Activated naive CD4-positive, alpha-beta T cell treated with anti-CD3 and anti-CD28 coated beads for 36 hours (primary cell): ENCODE measurements around the gene STC2. TPM values are rescaled to one million over a fixed set of nuclear protein-coding genes. Genes with fewer than 3 reads are reported as not detected.
"Not testable (repeated sequence)": the region's sequence is repeated elsewhere in the genome, so short reads cannot be mapped to it uniquely, and the experiment has no call there.

Experiments
- CTCF ChIA-PET: fragments of 350-600 bp; sonication (Branson Sonifier 250); formaldehyde crosslinking; loops from one replicate; lab custom pipeline; 2021; ENCODE audit warnings: antibody characterized with exemption; lab: Charles Lee
- DNase-seq: peaks from one replicate; pipeline ENCODE4 v3.0.0-alpha.2; 2020
- H3K27ac Mint-ChIP-seq: one replicate; pipeline ENCODE4 v1.8.0; 2021; ENCODE audit warnings: mild to moderate bottlenecking, mixed read lengths
- H3K27me3 Mint-ChIP-seq: one replicate; pipeline ENCODE4 v1.8.0; 2021; ENCODE audit warnings: low read depth, mixed read lengths
- H3K36me3 Mint-ChIP-seq: one replicate; pipeline ENCODE4 v1.8.0; 2021; ENCODE audit warnings: low read depth, mixed read lengths
- H3K4me1 Mint-ChIP-seq: one replicate; pipeline ENCODE4 v1.8.0; 2021; ENCODE audit warnings: low read depth, mixed read lengths
- H3K4me3 Mint-ChIP-seq: one replicate; pipeline ENCODE4 v1.8.0; 2021; ENCODE audit warnings: mild to moderate bottlenecking, moderate library complexity, mixed read lengths
- H3K9me3 Mint-ChIP-seq: one replicate; pipeline ENCODE4 v1.8.0; 2021; ENCODE audit warnings: mixed read lengths
- intact Hi-C: fragments of 100-400 bp; cut with micrococcal nuclease; formaldehyde crosslinking; loops from one replicate; pipeline ENCODE4 v1.15.1; 2023
- total RNA-seq, 2 experiments: library from RNA; stranded (reverse); gene quantifications; one replicate each; pipeline ENCODE4 v1.2.3, GENCODE V29; 2021

STC2 gene
- total RNA-seq, 2 experiments from 2014 or later, result 26.8 to 27.8 TPM

GRCh38 chr5:173296737-173297676 is 31.2 kb downstream of the STC2 start:
- Mint-ChIP-seq H3K9me3 (no peaks in the 10 kb centered on the region), H3K27ac (no peak overlapping the region), H3K36me3 (no peaks in the 10 kb centered on the region), H3K4me1 (peaks cover 11% of the 10 kb centered on the region), H3K4me3 (no peak overlapping the region), H3K27me3 (peaks cover 33% of the 10 kb centered on the region)
- DNase-seq, result no peak
- intact Hi-C loops, result no loop called here
- CTCF ChIA-PET, result interaction anchor here (0.5 to 6.1 kb wide), 4 partner anchors 15 to 276 kb away, joined by 3 to 144 read pairs (median 15); partner anchors contain the start of gene STC2

- no peak for DNase-seq
- H3K27me3 Mint-ChIP-seq, result peaks cover 38% of the 10 kb centered on the region
- CTCF ChIA-PET, result interaction anchor here (1.1 to 6.1 kb wide), 3 partner anchors 36 to 283 kb away, joined by 4 to 144 read pairs (median 26); partner anchors contain the start of gene STC2
- H3K36me3 Mint-ChIP-seq, result no peaks in the 10 kb centered on the region
- H3K4me3 Mint-ChIP-seq, result no peak overlapping the region
- no peak overlapping the region for H3K27ac Mint-ChIP-seq
- no peaks in the 10 kb centered on the region for H3K9me3 Mint-ChIP-seq
- peaks cover 11% of the 10 kb centered on the region for H3K4me1 Mint-ChIP-seq
- intact Hi-C loops, result loop anchor here (2.0 kb wide), 1 partner anchor 321 kb away; the partner anchor contains the start of gene BOD1
Observed at GRCh38 chr5:173295796-173296195, 32.4 kb downstream of the STC2 start.

GRCh38 chr5:173294673-173295320 is 33.4 kb downstream of the STC2 start:
- H3K27ac Mint-ChIP-seq, result no peak overlapping the region
- H3K9me3 Mint-ChIP-seq, result no peaks in the 10 kb centered on the region
- no peaks in the 10 kb centered on the region for H3K36me3 Mint-ChIP-seq
- peaks cover 11% of the 10 kb centered on the region for H3K4me1 Mint-ChIP-seq
- H3K4me3 Mint-ChIP-seq, result no peak overlapping the region
- DNase-seq, result no peak
- peaks cover 40% of the 10 kb centered on the region for H3K27me3 Mint-ChIP-seq
- intact Hi-C loops, result loop anchor here (1.0 to 2.0 kb wide), 4 partner anchors 38 to 679 kb away; partner anchors contain the start of gene BOD1
- CTCF ChIA-PET, result interaction anchor here (0.6 to 6.1 kb wide), 14 partner anchors 8 to 285 kb away, joined by 3 to 144 read pairs (median 4); partner anchors contain the start of gene STC2

- Mint-ChIP-seq H3K9me3 (no peaks in the 10 kb centered on the region), H3K4me1 (peaks cover 11% of the 10 kb centered on the region), H3K27ac (no peak overlapping the region), H3K4me3 (no peak overlapping the region), H3K36me3 (no peaks in the 10 kb centered on the region), H3K27me3 (peaks cover 40% of the 10 kb centered on the region)
- intact Hi-C loops, result loop anchor here (1.0 to 2.0 kb wide), 4 partner anchors 38 to 679 kb away; partner anchors contain the start of gene BOD1
- DNase-seq, result peak; percentile 84
- CTCF ChIA-PET, result interaction anchor here (0.6 to 6.1 kb wide), 17 partner anchors 9 to 285 kb away, joined by 3 to 144 read pairs (median 3); partner anchors contain the start of gene STC2
Observed at GRCh38 chr5:173293817-173294672, 34.2 kb downstream of the STC2 start.

- peaks cover 11% of the 10 kb centered on the region for H3K4me1 Mint-ChIP-seq
- CTCF ChIA-PET, result interaction anchor here (6.1 kb wide), 1 partner anchor 40 kb away, joined by 144 read pairs; the partner anchor contains the start of gene STC2
- intact Hi-C loops, result no loop called here
Observed at GRCh38 chr5:173291722-173292658, 36.2 kb downstream of the STC2 start.

GRCh38 chr5:173290477-173291131 is 37.6 kb downstream of the STC2 start:
- H3K4me3 Mint-ChIP-seq, result no peak overlapping the region
- no peaks in the 10 kb centered on the region for H3K36me3 Mint-ChIP-seq
- no peak for DNase-seq
- intact Hi-C loops, result no loop called here
- H3K9me3 Mint-ChIP-seq, result no peaks in the 10 kb centered on the region
- H3K4me1 Mint-ChIP-seq, result peaks cover 11% of the 10 kb centered on the region
- H3K27ac Mint-ChIP-seq, result no peak overlapping the region
- CTCF ChIA-PET, result no interaction called here
- peaks cover 53% of the 10 kb centered on the region for H3K27me3 Mint-ChIP-seq

More at GRCh38 chr5:173291722-173292658, 36.2 kb downstream of the STC2 start:
- Mint-ChIP-seq H3K4me3 (no peak overlapping the region), H3K27ac (no peak overlapping the region), H3K9me3 (no peaks in the 10 kb centered on the region), H3K36me3 (no peaks in the 10 kb centered on the region), H3K27me3 (peaks cover 49% of the 10 kb centered on the region)
- DNase-seq, result no peak

- H3K4me1 Mint-ChIP-seq, result peaks cover 5% of the 10 kb centered on the region
- peaks cover 56% of the 10 kb centered on the region for H3K27me3 Mint-ChIP-seq
- intact Hi-C loops, result loop anchor here (10.0 kb wide), 1 partner anchor 145 kb away; the partner anchor contains the start of gene BNIP1
- H3K36me3 Mint-ChIP-seq, result no peaks in the 10 kb centered on the region
- no peak for DNase-seq
- no peak overlapping the region for H3K4me3 Mint-ChIP-seq
- no peaks in the 10 kb centered on the region for H3K9me3 Mint-ChIP-seq
- CTCF ChIA-PET, result no interaction called here
- H3K27ac Mint-ChIP-seq, result no peak overlapping the region
Observed at GRCh38 chr5:173289372-173289771, 38.8 kb downstream of the STC2 start.

GRCh38 chr5:173288632-173289031 is 39.6 kb downstream of the STC2 start:
- intact Hi-C loops, result loop anchor here (10.0 kb wide), 1 partner anchor 144 kb away; the partner anchor contains the start of gene BNIP1
- CTCF ChIA-PET, result interaction anchor here (1.1 kb wide), 1 partner anchor 14 kb away, joined by 3 read pairs; no protein-coding TSS in a partner anchor
- Mint-ChIP-seq H3K9me3 (no peaks in the 10 kb centered on the region), H3K27ac (no peak overlapping the region), H3K4me3 (no peak overlapping the region), H3K4me1 (peaks cover 3% of the 10 kb centered on the region), H3K27me3 (peaks cover 57% of the 10 kb centered on the region), H3K36me3 (no peaks in the 10 kb centered on the region)
- no peak for DNase-seq

- H3K27ac Mint-ChIP-seq, result no peak overlapping the region
- CTCF ChIA-PET, result no interaction called here
- H3K27me3 Mint-ChIP-seq, result peaks cover 67% of the 10 kb centered on the region
- no peaks in the 10 kb centered on the region for H3K36me3 Mint-ChIP-seq
- no peaks in the 10 kb centered on the region for H3K9me3 Mint-ChIP-seq
- H3K4me3 Mint-ChIP-seq, result no peak overlapping the region
- no peak for DNase-seq
- H3K4me1 Mint-ChIP-seq, result peaks cover 6% of the 10 kb centered on the region
- intact Hi-C loops, result loop anchor here (10.0 kb wide), 1 partner anchor 142 kb away; the partner anchor contains the start of gene BNIP1
Observed at GRCh38 chr5:173287086-173287485, 41.1 kb downstream of the STC2 start.

GRCh38 chr5:173284343-173284958 is 43.8 kb downstream of the STC2 start:
- not testable (repeated sequence) for H3K9me3 Mint-ChIP-seq, H3K36me3 Mint-ChIP-seq, H3K4me3 Mint-ChIP-seq, H3K4me1 Mint-ChIP-seq, H3K27ac Mint-ChIP-seq, DNase-seq
- CTCF ChIA-PET, result interaction anchor here (0.7 to 1.3 kb wide), 5 partner anchors 19 to 356 kb away, joined by 3 to 7 read pairs (median 3); no protein-coding TSS in a partner anchor
- intact Hi-C loops, result loop anchor here (5.0 to 10.0 kb wide), 3 partner anchors 140 to 572 kb away; partner anchors contain the start of genes BNIP1 and RPL26L1
- H3K27me3 Mint-ChIP-seq, result peaks cover 59% of the 10 kb centered on the region
